Ovary (tissue), 9 donors: Measurements from ENCODE around the gene RAPGEFL1. TPM values are rescaled to one million over a fixed set of nuclear protein-coding genes. Genes with fewer than 3 reads are reported as not detected.

Experiments
- DNase-seq, 5 donors: peaks; one replicate each; pipeline ENCODE4 v3.0.0-alpha.2; 2019 to 2020
- H3K27ac ChIP-seq, 2 donors: fragments of 200-600 bp; one replicate each; pipeline versions ENCODE4 v1.5.1 to v1.8.0; 2019 to 2022
- H3K27me3 ChIP-seq: fragments of 200-600 bp; one replicate; pipeline ENCODE4 v1.8.0; 2022
- H3K36me3 ChIP-seq: fragments of 200-600 bp; sonication (generic); one replicate; pipeline ENCODE4 v1.5.1; 2019
- H3K4me1 ChIP-seq: one replicate; pipeline ENCODE4 v1.8.1; 2013; ENCODE audit warnings: mild to moderate bottlenecking, moderate library complexity; ENCODE audit not compliant: insufficient read depth
- H3K4me3 ChIP-seq: fragments of 200-600 bp; sonication (generic); one replicate; pipeline ENCODE4 v1.5.1; 2017
- H3K9me3 ChIP-seq, 2 donors: fragments of 200-600 bp in 1 of 2; sonication (generic) in 1 of 2; one replicate each; pipeline versions ENCODE4 v1.5.1 to v1.8.1; 2013 to 2019; ENCODE audit warnings: mild to moderate bottlenecking in 1 of 2, moderate library complexity in 1 of 2
- EP300 ChIP-seq: sonication (generic); formaldehyde crosslinking; IDR thresholded peaks from one replicate; pipeline ENCODE4 v1.6.1; 2017; ENCODE audit warnings: antibody characterized with exemption
- POLR2A ChIP-seq: fragments of 450-650 bp; IDR thresholded peaks from one replicate; pipeline ENCODE4 v1.6.1; 2017; ENCODE audit warnings: antibody characterized with exemption, mild to moderate bottlenecking, moderate library complexity
- WGBS, 3 donors: extraction: QIAGEN DNeasy Blood & Tissue Kit in 1 of 3; methylation state at CpG; one replicate each; pipeline versions ENCODE4 v1.1.5 to v1.1.7; 2013 to 2017; 5-methylcytosine and 5-hydroxymethylcytosine counted together
- intact Hi-C, 4 donors: fragments of 100-400 bp; cut with DNase I; formaldehyde crosslinking; loops; one replicate each; pipeline versions ENCODE4 v1.11.0 to v1.15.1; 2022 to 2023
- polyA plus RNA-seq, 2 donors: library from polyadenylated mRNA; stranded (reverse); fragments of 200-250 nt in 1 of 2; fragments of 350-450 nt in 1 of 2; fragmentation: Illumina TruSeq in 1 of 2; extraction: RNeasy Lipid Tissue Mini Kit (QIAGEN cat#74804) in 1 of 2; gene quantifications; one replicate each; pipeline ENCODE4 v1.2.3, GENCODE V29; 2013 to 2014
- total RNA-seq, 7 donors: library from RNA; depleted of rRNA in 2 of 7; stranded (reverse); fragments of >200 nt in 2 of 7; fragmentation: NEBNext Ultra II Directional in 3 of 7; extraction: Animal tissue kit (Norgen Biotek cat#: 25700) in 3 of 7; gene quantifications; one replicate each; pipeline versions ENCODE4 v1.1.0 to v1.2.4, GENCODE V29; 2016 to 2023
- TF ChIP-seq, protein P1 (sequence below), 3 donors: fragments of 450-650 bp in 2 of 3; fragments of 200-600 bp in 1 of 3; IDR thresholded peaks; one replicate each; pipeline versions ENCODE4 v1.5.1 to v1.8.0; 2016 to 2022; ENCODE audit warnings: antibody characterized with exemption in 3 of 3, mild to moderate bottlenecking in 1 of 3
- donor health status: DM: no; HTN: no; CAD: no; lungs with moderate emphysema.
- donor health status: DM: no; HTN: no; CAD: no.
- donor health status: Bipolar disorder and iron deficiency.
- donor health status: DM: yes; HTN: yes; CAD: no.
- donor health status: DM: no; HTN: no; CAD: no.
- donor health status: DM: yes; HTN: yes; CAD: no.

The RAPGEFL1 gene
- total and polyA plus RNA-seq, 9 donors: 1.4 to 9.1 (median 5.3) TPM

DNA sequence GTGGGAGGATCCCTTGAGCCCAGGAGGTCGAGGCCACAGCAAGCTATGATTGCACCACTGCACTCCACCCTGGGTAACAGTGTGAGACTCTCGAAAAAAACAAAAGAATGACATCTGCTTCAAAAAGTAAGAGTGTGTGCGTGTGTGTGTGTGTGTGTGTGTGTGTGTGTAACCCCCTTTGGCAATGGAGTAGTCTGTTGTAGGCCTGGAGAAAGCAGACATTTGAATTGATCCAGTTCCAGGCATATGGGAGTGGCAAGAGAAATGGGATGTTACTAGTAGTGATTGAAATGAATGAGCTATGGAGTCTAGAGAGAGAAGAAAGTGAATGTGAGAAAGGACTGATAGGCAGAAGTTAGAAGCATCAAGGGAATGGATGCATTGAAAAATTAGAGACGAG, 27.0 kb upstream of the RAPGEFL1 start:
- Histone ChIP-seq H3K9me3 (no peaks in the 10 kb centered on the region), H3K4me3 (no peak overlapping the region), H3K36me3 (no peaks in the 10 kb centered on the region), H3K27ac (no peak overlapping the region), H3K4me1 (no peaks in the 10 kb centered on the region), H3K27me3 (no peaks in the 10 kb centered on the region)
- WGBS, 3 donors: 47 to 56% (median 48%) methylated on average over 4 of the region's 4 CpGs
- peak in 1 of 5 donors; percentile 39 for DNase-seq
- TF ChIP-seq POLR2A: no peak
- TF ChIP-seq, protein P1, sequence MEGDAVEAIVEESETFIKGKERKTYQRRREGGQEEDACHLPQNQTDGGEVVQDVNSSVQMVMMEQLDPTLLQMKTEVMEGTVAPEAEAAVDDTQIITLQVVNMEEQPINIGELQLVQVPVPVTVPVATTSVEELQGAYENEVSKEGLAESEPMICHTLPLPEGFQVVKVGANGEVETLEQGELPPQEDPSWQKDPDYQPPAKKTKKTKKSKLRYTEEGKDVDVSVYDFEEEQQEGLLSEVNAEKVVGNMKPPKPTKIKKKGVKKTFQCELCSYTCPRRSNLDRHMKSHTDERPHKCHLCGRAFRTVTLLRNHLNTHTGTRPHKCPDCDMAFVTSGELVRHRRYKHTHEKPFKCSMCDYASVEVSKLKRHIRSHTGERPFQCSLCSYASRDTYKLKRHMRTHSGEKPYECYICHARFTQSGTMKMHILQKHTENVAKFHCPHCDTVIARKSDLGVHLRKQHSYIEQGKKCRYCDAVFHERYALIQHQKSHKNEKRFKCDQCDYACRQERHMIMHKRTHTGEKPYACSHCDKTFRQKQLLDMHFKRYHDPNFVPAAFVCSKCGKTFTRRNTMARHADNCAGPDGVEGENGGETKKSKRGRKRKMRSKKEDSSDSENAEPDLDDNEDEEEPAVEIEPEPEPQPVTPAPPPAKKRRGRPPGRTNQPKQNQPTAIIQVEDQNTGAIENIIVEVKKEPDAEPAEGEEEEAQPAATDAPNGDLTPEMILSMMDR (IDR thresholded peaks at IDR 0.05): no peak
- no peak for TF ChIP-seq EP300
- intact Hi-C loops: no loop called here

DNA sequence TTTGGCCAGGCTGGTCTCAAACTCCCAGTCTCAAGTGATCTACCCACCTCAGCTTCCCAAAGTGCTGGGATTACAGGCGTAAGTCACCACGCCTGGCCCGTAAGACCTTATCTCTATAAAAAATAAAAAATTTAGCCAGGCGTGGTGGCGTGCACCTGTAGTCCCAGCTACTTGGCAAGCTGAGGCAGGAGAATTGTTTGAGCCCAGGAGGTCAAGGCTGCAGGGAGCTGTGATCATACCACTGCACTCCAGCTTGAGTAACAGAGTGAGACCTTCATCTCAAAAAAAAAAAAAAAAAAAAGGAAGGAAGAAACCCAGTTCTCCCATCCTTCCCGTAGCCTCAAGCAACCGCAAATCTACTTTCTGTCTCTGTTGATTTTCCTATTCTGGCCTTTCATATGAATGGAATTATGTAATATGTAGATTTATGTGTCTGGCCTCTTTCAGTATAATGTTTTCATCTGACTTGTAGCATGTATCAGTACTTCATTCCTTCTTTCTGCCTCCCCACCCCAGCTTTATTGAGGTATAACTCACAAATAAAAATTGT, 25.8 kb upstream of the RAPGEFL1 start:
- Histone ChIP-seq H3K4me3 (no peak overlapping the region), H3K36me3 (no peaks in the 10 kb centered on the region), H3K9me3 (no peaks in the 10 kb centered on the region), H3K27me3 (no peaks in the 10 kb centered on the region), H3K4me1 (no peaks in the 10 kb centered on the region), H3K27ac (no peak overlapping the region)
- TF ChIP-seq POLR2A (no peak), EP300 (no peak)
- TF ChIP-seq, protein P1 (IDR thresholded peaks at IDR 0.05): no peak
- no peak for DNase-seq
- 43 to 54% (median 50%) methylated on average over 7 of the region's 7 CpGs for WGBS, 3 donors
- intact Hi-C loops: no loop called here

DNA sequence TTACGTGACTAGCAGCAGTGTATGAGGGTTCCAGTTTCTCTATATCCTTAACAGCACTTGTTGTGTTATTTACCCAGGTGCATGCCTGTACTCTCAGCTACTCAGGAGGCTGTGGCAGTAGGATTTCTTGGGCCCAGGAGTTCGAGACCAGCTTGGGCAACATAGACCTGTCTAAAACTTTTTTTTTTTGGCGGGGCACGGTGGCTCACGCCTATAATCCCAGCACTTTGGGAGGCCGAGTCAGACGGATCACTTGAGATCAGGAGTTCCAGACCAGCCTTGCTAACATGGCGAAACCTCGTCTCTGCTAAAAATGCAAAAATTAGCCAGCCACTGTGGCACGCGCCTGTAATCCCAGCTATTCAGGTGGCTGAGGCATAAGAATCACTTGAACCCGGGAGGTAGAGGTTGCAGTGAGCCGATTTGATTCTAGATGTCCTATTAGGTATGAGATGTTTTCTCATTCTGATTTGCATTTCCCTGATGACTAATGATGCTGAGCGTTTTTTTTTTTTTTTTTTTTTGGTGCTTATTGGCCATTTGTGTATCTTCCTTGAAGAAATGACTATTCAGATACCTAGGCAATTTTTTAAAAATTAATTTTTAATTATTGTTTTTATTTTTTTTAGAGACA, 23.6 kb upstream of the RAPGEFL1 start:
- DNase-seq: no peak
- WGBS, 3 donors: 84 to 90% (median 88%) methylated on average over 14 of the region's 14 CpGs
- Histone ChIP-seq H3K4me3 (no peak overlapping the region), H3K9me3 (no peaks in the 10 kb centered on the region), H3K36me3 (no peaks in the 10 kb centered on the region), H3K27me3 (no peaks in the 10 kb centered on the region), H3K4me1 (no peaks in the 10 kb centered on the region), H3K27ac (no peak overlapping the region)
- intact Hi-C loops: no loop called here
- TF ChIP-seq, protein P1 (IDR thresholded peaks at IDR 0.05): no peak
- TF ChIP-seq EP300 (no peak), POLR2A (no peak)

DNA sequence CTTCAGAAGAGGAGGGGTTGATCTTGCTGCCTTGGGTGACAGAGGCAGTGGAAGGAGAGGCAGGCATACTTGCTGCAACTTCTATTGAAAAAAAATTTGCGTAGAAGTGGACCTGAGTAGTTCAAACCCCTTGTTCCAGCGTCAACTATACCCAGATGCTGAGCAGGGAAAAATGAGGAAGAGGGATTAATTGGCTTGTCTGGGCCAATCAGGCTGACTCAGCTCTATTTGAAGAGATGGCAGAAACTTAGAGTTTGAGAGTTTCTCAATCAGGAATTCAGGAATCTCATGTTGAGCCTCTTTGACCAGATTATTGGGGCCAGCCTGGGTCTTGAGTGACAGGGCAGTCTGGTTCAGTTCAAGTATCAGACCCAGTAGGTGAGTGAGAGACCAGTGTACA, 19.3 kb upstream of the RAPGEFL1 start:
- no peaks in the 10 kb centered on the region for H3K27me3 ChIP-seq
- H3K36me3 ChIP-seq: no peaks in the 10 kb centered on the region
- intact Hi-C loops: no loop called here
- TF ChIP-seq, protein P1 (IDR thresholded peaks at IDR 0.05): no peak
- no peak for TF ChIP-seq POLR2A
- no peak for TF ChIP-seq EP300
- DNase-seq: no peak
- no peaks in the 10 kb centered on the region for H3K9me3 ChIP-seq
- H3K27ac ChIP-seq: no peak overlapping the region
- no peaks in the 10 kb centered on the region for H3K4me1 ChIP-seq
- H3K4me3 ChIP-seq: no peak overlapping the region
- WGBS, 3 donors: 86 to 93% (median 91%) methylated on average over 2 of the region's 2 CpGs
